Activated CD4-positive, alpha-beta T cell treated with anti-CD3 and anti-CD28 coated beads, Interleukin-2, amount 50 U/mL, for 24 hours (primary cell): Measurements from ENCODE around the gene CIT.
"Not testable (repeated sequence)": the region's sequence is repeated elsewhere in the genome, so short reads cannot be mapped to it uniquely, and the experiment has no call there.

ENCODE experiments used
- DNase-seq, 2 donors: peaks; one replicate each; pipeline ENCODE4 v3.0.0-alpha.2; 2020; ENCODE audit warnings: low read depth in 1 of 2, low spot score in 1 of 2

Gene CIT

DNA sequence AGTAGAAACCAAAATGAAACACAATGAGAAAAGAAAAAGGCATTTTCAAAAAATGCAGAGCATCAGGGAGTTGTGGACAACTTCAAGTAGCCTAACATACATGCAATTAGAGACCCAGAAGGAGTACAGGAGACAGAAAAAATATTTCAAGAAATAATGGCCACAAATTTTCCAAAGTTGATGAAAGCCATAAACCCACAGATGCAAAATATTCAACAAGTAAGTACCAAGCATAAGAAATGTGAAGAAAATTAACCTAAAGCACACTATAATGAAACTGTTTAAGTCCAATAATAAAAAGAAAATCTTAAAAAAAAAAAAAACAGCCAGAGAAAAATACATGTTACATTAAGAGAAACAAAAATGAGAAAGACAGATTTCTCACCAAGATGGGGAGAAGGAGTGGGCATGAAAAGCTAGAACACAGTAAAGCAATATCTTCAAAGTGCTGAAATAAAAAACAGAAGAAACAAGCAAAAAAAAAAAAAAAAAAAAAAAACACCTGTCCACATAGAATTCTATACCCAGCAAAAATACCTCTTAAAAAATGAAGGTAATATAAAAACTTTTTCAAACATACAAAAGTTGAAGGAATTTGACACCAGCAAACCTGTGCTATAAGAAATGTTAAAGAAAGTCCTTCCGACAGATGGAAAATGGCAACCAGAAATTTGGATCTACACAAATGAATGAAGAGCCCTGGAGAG, 132.1 kb downstream of the CIT start:
- no peak for DNase-seq

DNA sequence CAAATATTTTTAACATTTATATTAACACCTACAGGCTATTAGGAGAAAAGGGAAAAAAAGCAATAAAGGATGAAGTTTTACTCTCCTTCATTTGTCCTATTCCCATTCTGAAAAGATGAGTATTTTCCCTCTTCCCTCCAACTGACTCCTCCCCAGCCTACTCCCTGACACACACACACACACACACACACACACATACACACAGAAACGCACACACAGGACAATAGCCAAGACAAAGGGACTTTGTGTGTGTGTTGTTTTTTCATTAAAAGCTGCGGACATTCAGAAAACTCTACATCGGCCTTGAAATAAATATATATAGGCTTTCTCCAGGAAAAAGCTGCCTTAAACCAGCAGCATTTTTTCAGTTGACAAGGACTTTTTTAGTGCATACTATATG, 134.4 kb downstream of the CIT start:
- no peak for DNase-seq

DNA sequence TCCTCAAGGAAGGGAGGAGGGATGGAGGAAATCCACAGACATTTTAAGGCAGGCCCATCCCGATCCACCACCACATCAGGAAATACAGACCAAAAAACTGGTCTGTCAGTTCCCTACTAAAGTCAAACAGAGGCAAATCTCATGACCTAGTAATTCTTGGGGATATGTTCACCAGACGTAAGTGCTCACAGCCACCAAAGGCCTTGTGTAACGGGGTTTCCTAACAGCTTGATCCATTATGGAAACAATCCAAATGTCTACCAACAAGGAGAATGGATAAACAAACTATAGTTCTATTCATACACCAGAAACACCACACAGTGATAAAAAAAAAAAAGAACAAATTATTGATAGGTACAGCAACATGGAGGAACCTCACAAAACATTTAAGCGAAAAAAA, 136.3 kb downstream of the CIT start:
- no peak for DNase-seq

DNA sequence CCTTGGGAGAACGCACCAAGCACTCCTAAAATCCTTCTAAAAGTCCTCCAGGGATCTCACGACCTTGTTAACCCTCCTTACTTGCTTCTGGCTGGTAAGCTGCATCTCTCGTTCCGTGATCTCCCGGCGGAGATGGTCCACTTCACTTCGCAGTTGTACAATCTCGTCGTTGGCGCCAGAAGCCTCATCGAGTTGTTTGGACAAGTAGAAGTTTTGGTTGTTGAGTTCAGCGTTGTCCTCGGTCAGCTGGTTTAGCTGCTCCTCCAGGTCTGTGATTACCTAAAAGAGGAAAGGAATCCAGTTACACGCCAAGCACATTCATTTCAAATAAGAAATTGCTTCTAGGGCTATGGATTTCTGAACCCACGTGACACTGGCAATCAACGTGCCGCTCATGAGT, 142.0 kb downstream of the CIT start:
- DNase-seq = no peak

GRCh38 chr12:119730381-119730780, 146.7 kb downstream of the CIT start:
- no peak for DNase-seq

- no peak for DNase-seq
Measured at GRCh38 chr12:119729871-119730270, 147.2 kb downstream of the CIT start.

GRCh38 chr12:119728444-119728745, 148.7 kb downstream of the CIT start:
- DNase-seq = no peak

GRCh38 chr12:119727600-119728443, 149.3 kb downstream of the CIT start:
- DNase-seq = no peak

- DNase-seq = no peak
Measured at GRCh38 chr12:119725523-119725922, 151.6 kb downstream of the CIT start.

GRCh38 chr12:119721306-119721705, 155.8 kb downstream of the CIT start:
- no peak for DNase-seq

- no peak for DNase-seq
Measured at GRCh38 chr12:119720349-119720748, 156.8 kb downstream of the CIT start.

- no peak for DNase-seq
Measured at GRCh38 chr12:119718141-119718540, 159.0 kb downstream of the CIT start.

- DNase-seq = no peak
Measured at GRCh38 chr12:119715268-119715620, 161.9 kb downstream of the CIT start.

DNA sequence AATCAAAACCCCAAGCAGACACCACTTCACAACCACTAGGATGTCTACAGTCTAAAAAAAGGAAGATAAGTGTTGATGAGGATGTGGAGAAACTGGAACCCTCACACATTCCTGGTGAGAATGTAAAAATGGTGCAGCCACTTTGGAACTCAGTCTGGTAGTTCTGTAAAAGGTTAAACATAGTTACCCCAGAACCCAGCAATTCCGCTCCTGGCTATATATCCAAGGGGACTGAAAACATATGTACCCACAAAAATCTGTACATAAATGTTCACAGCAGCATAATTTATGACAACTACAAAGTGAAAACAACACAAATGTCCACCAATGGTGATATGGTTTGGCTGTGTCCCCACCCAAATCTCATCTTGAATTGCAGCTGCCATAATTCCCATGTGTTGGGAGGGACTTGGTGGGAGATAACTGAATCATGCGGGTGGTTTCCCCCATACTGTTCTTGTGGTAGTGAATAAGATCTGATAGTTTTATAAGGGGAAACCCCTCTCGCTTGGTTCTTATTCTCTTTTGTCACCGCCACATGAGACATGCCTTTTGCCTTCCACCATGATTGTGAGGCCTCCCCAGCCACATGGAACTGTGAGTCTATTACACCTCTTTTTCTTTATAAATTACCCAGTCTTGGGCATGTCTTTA, 162.4 kb downstream of the CIT start:
- no peak for DNase-seq

GRCh38 chr12:119713551-119714031, 163.5 kb downstream of the CIT start:
- DNase-seq = no peak

DNA sequence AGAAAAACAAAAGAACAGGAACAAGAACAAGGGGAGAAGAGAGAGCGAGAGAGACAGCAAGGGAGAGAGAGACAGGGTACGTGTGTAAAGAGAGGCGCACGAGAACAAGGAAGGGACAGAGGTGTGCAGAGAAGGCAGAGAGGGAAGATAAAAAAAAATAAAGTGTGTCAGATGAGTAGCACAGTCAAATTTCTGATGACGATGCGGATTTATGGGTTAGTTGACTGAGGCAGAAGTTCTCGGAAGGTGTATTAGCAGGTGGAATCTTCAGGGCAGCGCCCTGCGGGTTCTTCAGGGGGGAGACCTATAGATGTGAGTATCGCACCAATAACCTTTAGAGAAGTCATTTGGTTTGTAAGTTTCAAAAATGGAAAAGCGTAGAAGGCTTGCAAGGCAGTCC, 164.4 kb downstream of the CIT start:
- no peak for DNase-seq

DNA sequence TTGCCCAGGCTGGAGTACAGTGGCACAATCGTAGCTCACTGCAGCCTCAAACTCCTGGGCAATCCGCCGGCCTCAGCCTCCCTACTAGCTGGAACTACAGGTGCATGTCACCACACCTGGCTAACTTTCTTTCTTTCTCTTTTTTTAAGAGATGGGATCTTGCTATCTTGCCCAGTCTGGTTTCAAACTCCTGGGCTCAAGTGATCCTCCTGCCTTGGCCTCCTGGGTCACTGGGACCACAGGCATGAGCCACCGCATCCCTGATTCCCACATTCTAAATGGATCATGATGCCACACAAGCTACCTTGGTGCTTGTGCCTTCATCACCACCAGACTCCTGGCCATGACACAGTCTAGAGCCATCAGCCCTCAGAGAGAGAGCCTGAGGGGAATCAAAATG, 165.4 kb downstream of the CIT start:
- DNase-seq = no peak

GRCh38 chr12:119710965-119711551, 166.1 kb downstream of the CIT start:
- DNase-seq = no peak

DNA sequence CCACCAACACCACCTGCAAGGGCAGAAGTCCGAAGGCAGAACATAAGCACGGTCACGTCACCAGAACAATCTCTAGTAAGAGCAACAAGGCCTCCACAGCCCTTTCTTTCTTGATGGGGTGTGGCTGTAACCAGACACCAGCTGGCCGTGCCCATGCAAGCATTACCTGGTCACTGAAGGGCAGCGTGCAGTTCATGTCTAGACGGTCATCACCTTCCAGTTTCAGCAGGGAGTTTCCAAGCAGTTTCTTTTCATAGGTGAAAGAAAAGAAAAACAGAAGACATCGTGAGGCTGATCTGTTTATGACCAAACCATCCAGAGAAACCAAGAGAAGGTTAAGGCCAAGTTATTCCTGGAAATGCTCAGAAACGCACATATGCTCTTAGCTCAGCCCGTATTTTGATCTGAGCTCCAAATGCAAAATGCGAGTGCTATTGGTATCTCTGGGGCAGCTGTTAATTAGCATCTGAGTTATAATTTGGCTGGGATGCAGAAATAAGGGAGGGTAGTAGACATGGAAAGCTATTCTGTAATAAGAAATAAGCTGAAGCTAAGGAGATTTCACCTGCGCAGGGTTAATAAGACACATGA, 166.7 kb downstream of the CIT start:
- DNase-seq = no peak

GRCh38 chr12:119706427-119706826, 170.7 kb downstream of the CIT start:
- not testable (repeated sequence) for DNase-seq

DNA sequence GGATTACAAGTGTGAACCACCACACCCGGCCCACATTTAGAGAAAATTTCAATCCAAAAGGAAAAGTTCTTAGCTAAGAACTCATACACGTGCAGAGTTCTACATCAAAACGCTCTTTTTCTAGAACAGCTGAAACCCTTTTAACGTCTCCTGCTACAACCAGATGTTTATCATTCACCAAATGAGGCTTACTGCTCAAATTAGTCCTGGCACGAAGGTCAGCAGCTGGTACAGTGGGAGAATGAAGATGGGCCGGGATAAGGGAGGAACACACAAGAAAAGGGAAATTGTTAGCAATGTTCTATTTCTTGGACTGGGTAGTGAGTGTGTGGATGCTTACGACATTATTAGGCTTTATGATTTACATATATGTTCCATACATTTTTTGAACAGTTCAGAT, 171.9 kb downstream of the CIT start:
- DNase-seq = no peak
